WTC11 (cell line): Measurements from ENCODE around the gene APOBEC3B. TPM values are rescaled to one million over a fixed set of nuclear protein-coding genes. Genes with fewer than 3 reads are reported as not detected.
"Not testable (repeated sequence)": the region's sequence is repeated elsewhere in the genome, so short reads cannot be mapped to it uniquely, and the experiment has no call there.

Experiments used
- ATAC-seq: fragments of 200-7000 bp; cut with Tn5 transposase; 2 replicates; pipeline ENCODE4 v1.10.0; 2021; ENCODE audit warnings: mild to moderate bottlenecking, moderate library complexity
- CTCF ChIA-PET: fragments of 300-600 bp; sonication (Branson Sonifier 250); formaldehyde crosslinking; loops from one replicate; lab custom pipeline; 2021; ENCODE audit warnings: antibody characterized with exemption; lab: Charles Lee
- POLR2A ChIA-PET: fragments of 350-600 bp; sonication (Branson Sonifier 250); formaldehyde crosslinking; loops from one replicate; lab custom pipeline; 2021; ENCODE audit warnings: antibody characterized with exemption; lab: Charles Lee
- DNase-seq: peaks from one replicate; pipeline ENCODE4 v3.0.0; 2021; ENCODE audit warnings: low spot score
- H3K27ac Mint-ChIP-seq: 2 replicates; pipeline ENCODE4 v1.8.0; 2021; ENCODE audit warnings: mixed read lengths
- H3K27me3 Mint-ChIP-seq: 2 replicates; pipeline ENCODE4 v1.8.0; 2021; ENCODE audit warnings: low read depth, mild to moderate bottlenecking, moderate library complexity, mixed read lengths
- H3K36me3 Mint-ChIP-seq: 2 replicates; pipeline ENCODE4 v1.8.0; 2021; ENCODE audit warnings: mixed read lengths
- H3K4me1 Mint-ChIP-seq: 2 replicates; pipeline ENCODE4 v1.8.0; 2022; ENCODE audit warnings: mixed read lengths
- H3K4me3 Mint-ChIP-seq: 2 replicates; pipeline ENCODE4 v1.8.0; 2021; ENCODE audit warnings: mild to moderate bottlenecking, moderate library complexity, mixed read lengths
- H3K9me3 Mint-ChIP-seq: 2 replicates; pipeline ENCODE4 v1.8.0; 2021; ENCODE audit warnings: mixed read lengths
- CBFB ChIP-seq: sonication (generic); formaldehyde crosslinking; IDR thresholded peaks from 2 replicates; pipeline ENCODE4 v1.8.1; 2022; ENCODE audit warnings: mild to moderate bottlenecking, low read depth, missing genetic modification reagents
- EMX1 ChIP-seq: fragments of 250-450 bp; sonication (Bioruptor Pico); IDR thresholded peaks from 2 replicates; pipeline ENCODE4 v1.8.0; 2021; ENCODE audit warnings: mild to moderate bottlenecking
- ETV6 ChIP-seq: sonication (generic); formaldehyde crosslinking; IDR thresholded peaks from 2 replicates; pipeline ENCODE4 v1.8.1; 2022; ENCODE audit warnings: mild to moderate bottlenecking, missing genetic modification reagents
- FOXJ3 ChIP-seq: sonication (generic); formaldehyde crosslinking; IDR thresholded peaks from 2 replicates; pipeline ENCODE4 v1.9.0; 2021; ENCODE audit warnings: missing genetic modification reagents, mild to moderate bottlenecking, borderline replicate concordance
- FOXK1 ChIP-seq: sonication (generic); formaldehyde crosslinking; IDR thresholded peaks from 2 replicates; pipeline ENCODE4 v1.8.0; 2022; ENCODE audit warnings: mild to moderate bottlenecking, moderate library complexity, missing genetic modification reagents
- JUN ChIP-seq: sonication (generic); formaldehyde crosslinking; IDR thresholded peaks from 2 replicates; pipeline ENCODE4 v1.8.0; 2023; ENCODE audit warnings: mild to moderate bottlenecking, missing genetic modification reagents
- NR3C1 ChIP-seq: sonication (generic); formaldehyde crosslinking; conservative IDR thresholded peaks from 2 replicates; pipeline ENCODE4 v1.8.1; 2023; ENCODE audit warnings: low read depth, mild to moderate bottlenecking, missing genetic modification reagents
- SMAD3 ChIP-seq: sonication (generic); formaldehyde crosslinking; IDR thresholded peaks from 2 replicates; pipeline ENCODE4 v1.8.0; 2022; ENCODE audit warnings: missing genetic modification reagents, mild to moderate bottlenecking, borderline replicate concordance
- SOX15 ChIP-seq: fragments of 250-450 bp; sonication (Bioruptor Pico); IDR thresholded peaks from 2 replicates; pipeline ENCODE4 v1.9.0; 2021; ENCODE audit warnings: mild to moderate bottlenecking
- SP1 ChIP-seq: sonication (generic); formaldehyde crosslinking; conservative IDR thresholded peaks from 2 replicates; pipeline ENCODE4 v1.8.1; 2022; ENCODE audit warnings: missing genetic modification reagents
- TCF7 ChIP-seq: sonication (generic); formaldehyde crosslinking; IDR thresholded peaks from 2 replicates; pipeline ENCODE4 v1.8.0; 2022; ENCODE audit warnings: mild to moderate bottlenecking, low read depth, missing genetic modification reagents, moderate library complexity
- TP53 ChIP-seq: sonication (generic); formaldehyde crosslinking; IDR thresholded peaks from 2 replicates; pipeline ENCODE4 v1.8.1; 2023; ENCODE audit warnings: mild to moderate bottlenecking, missing genetic modification reagents
- ZBTB21 ChIP-seq: sonication (generic); formaldehyde crosslinking; IDR thresholded peaks from 2 replicates; pipeline ENCODE4 v1.8.1; 2023; ENCODE audit warnings: mild to moderate bottlenecking, missing genetic modification reagents, borderline replicate concordance
- ZNF121 ChIP-seq: sonication (generic); formaldehyde crosslinking; IDR thresholded peaks from 2 replicates; pipeline ENCODE4 v1.8.0; 2023; ENCODE audit warnings: missing genetic modification reagents
- total RNA-seq: library from RNA; stranded (reverse); gene quantifications from 3 replicates; pipeline ENCODE4 v1.2.3, GENCODE V29; 2021
- TF ChIP-seq, protein P1 (sequence below): sonication (generic); formaldehyde crosslinking; IDR thresholded peaks from 2 replicates; pipeline ENCODE4 v1.8.0; 2022; ENCODE audit warnings: mild to moderate bottlenecking, missing genetic modification reagents
- TF ChIP-seq, protein P2 (sequence below): sonication (generic); formaldehyde crosslinking; IDR thresholded peaks from 2 replicates; pipeline ENCODE4 v1.8.0; 2022; ENCODE audit warnings: mild to moderate bottlenecking, missing genetic modification reagents
- TF ChIP-seq, protein P3 (sequence below): sonication (generic); formaldehyde crosslinking; IDR thresholded peaks from 2 replicates; pipeline ENCODE4 v1.8.1; 2023; ENCODE audit warnings: mild to moderate bottlenecking, missing genetic modification reagents, moderate library complexity
- TF ChIP-seq, protein P4 (sequence below): fragments of 250-450 bp; sonication (Bioruptor Pico); IDR thresholded peaks from 2 replicates; pipeline ENCODE4 v2.1.2; 2022; ENCODE audit warnings: mild to moderate bottlenecking, moderate library complexity

APOBEC3B gene
- total RNA-seq, 1 experiment from 2014 or later = 4.0 TPM

DNA sequence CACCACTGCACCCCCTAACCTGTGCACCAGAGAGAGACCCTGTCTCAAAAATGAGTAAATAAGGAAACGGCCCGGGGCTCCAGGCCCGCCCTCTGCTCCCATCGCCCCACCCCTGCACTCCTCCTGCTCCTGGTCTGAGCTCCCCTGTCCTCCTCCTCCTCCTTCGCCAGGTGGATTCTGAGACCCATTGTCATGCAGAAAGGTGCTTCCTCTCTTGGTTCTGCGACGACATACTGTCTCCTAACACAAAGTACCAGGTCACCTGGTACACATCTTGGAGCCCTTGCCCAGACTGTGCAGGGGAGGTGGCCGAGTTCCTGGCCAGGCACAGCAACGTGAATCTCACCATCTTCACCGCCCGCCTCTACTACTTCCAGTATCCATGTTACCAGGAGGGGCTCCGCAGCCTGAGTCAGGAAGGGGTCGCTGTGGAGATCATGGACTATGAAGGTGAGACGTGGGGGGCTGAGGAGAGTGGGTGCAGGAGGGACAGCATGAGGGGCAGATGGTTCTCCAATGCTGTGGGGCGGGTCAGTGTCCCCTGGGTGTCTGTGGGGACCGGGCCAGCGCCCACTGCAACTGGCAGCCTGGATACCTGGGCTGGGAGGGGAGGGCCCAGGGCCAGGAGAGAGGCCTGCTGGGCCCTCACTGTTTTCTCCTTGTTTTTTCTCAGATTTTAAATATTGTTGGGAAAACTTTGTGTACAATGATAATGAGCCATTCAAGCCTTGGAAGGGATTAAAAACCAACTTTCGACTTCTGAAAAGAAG, 35.6 kb downstream of the APOBEC3B start (continued):
- TF ChIP-seq, protein P1, sequence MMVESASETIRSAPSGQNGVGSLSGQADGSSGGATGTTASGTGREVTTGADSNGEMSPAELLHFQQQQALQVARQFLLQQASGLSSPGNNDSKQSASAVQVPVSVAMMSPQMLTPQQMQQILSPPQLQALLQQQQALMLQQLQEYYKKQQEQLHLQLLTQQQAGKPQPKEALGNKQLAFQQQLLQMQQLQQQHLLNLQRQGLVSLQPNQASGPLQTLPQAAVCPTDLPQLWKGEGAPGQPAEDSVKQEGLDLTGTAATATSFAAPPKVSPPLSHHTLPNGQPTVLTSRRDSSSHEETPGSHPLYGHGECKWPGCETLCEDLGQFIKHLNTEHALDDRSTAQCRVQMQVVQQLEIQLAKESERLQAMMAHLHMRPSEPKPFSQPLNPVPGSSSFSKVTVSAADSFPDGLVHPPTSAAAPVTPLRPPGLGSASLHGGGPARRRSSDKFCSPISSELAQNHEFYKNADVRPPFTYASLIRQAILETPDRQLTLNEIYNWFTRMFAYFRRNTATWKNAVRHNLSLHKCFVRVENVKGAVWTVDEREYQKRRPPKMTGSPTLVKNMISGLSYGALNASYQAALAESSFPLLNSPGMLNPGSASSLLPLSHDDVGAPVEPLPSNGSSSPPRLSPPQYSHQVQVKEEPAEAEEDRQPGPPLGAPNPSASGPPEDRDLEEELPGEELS (CRISPR knock-in tag) = peak; percentile 32; the same call in 1 of the 2 replicates
- TF ChIP-seq JUN (CRISPR knock-in tag) = no peak
- TF ChIP-seq FOXK1 (CRISPR knock-in tag) = no peak
- no peak for TF ChIP-seq EMX1 (CRISPR knock-in tag)
- TF ChIP-seq SOX15 (CRISPR knock-in tag) = no peak
- TF ChIP-seq, protein P2, sequence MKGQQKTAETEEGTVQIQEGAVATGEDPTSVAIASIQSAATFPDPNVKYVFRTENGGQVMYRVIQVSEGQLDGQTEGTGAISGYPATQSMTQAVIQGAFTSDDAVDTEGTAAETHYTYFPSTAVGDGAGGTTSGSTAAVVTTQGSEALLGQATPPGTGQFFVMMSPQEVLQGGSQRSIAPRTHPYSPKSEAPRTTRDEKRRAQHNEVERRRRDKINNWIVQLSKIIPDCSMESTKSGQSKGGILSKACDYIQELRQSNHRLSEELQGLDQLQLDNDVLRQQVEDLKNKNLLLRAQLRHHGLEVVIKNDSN (CRISPR knock-in tag) = peak; percentile 74; the same call in 1 of the 2 replicates
- no peak for TF ChIP-seq NR3C1 (CRISPR knock-in tag)
- TF ChIP-seq TP53 (CRISPR knock-in tag) = peak; percentile 50; the same call in 1 of the 2 replicates
- TF ChIP-seq TCF7 = no peak
- TF ChIP-seq FOXJ3 = no peak
- no peak for TF ChIP-seq SP1
- TF ChIP-seq, protein P3, sequence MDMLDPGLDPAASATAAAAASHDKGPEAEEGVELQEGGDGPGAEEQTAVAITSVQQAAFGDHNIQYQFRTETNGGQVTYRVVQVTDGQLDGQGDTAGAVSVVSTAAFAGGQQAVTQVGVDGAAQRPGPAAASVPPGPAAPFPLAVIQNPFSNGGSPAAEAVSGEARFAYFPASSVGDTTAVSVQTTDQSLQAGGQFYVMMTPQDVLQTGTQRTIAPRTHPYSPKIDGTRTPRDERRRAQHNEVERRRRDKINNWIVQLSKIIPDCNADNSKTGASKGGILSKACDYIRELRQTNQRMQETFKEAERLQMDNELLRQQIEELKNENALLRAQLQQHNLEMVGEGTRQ (CRISPR knock-in tag) = peak; percentile 72
- TF ChIP-seq, protein P4, sequence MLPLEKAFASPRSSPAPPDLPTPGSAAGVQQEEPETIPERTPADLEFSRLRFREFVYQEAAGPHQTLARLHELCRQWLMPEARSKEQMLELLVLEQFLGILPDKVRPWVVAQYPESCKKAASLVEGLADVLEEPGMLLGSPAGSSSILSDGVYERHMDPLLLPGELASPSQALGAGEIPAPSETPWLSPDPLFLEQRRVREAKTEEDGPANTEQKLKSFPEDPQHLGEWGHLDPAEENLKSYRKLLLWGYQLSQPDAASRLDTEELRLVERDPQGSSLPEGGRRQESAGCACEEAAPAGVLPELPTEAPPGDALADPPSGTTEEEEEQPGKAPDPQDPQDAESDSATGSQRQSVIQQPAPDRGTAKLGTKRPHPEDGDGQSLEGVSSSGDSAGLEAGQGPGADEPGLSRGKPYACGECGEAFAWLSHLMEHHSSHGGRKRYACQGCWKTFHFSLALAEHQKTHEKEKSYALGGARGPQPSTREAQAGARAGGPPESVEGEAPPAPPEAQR (CRISPR knock-in tag) = no peak
- TF ChIP-seq SMAD3 (CRISPR knock-in tag) = peak; percentile 16; the same call in 1 of the 2 replicates
- peak; percentile 73; the same call in 1 of the 2 replicates for TF ChIP-seq ETV6 (CRISPR knock-in tag)
- no peak for TF ChIP-seq ZNF121 (CRISPR knock-in tag)
- TF ChIP-seq, all 79 proteins: peak for 11

DNA sequence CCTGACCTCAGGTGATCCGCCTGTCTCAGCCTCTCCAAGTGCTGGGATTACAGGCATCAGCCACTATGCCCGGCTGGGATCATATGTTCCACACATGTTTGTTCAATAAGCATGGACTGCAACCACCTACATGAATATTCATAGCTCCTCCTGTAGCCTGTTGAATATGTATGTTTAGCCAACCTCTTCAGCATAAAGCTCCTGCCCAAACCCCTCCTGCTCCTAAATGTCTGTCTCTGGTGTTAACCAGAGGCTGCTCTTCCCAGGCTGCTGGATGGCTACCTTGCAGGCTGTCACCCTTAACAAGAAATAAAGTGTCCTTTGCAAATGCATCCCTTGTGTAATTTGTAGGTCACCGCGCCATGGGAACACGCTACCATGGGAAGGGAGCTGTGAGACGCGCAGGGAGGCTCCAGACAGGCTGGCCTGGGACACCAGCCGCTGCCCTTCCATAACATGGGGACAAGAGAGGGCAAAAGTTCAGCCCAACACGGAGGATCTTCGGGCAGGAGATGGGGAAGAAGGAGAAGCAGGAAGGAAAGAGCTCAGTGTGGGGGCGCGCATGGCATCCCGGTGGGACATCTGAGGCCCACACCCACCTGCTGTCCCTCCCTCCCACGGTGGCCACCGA, 38.0 kb downstream of the APOBEC3B start:
- Mint-ChIP-seq H3K36me3 (peaks cover 12% of the 10 kb centered on the region), H3K4me3 (peak overlapping the region; percentile 81), H3K4me1 (peaks cover 61% of the 10 kb centered on the region)
- not testable (repeated sequence) for H3K9me3 Mint-ChIP-seq, H3K27me3 Mint-ChIP-seq, DNase-seq
- POLR2A ChIA-PET = interaction anchor here (0.5 to 0.6 kb wide), 2 partner anchors 28 to 94 kb away, joined by 3 to 6 read pairs; no protein-coding TSS in a partner anchor
- peak; percentile 2; the same call in 1 of the 2 replicates for ATAC-seq
- CTCF ChIA-PET = interaction anchor here (0.8 to 1.6 kb wide), 6 partner anchors 17 to 291 kb away, joined by 3 to 9 read pairs (median 6); no protein-coding TSS in a partner anchor
- TF ChIP-seq CBFB (CRISPR knock-in tag) (0 out of 2 replicates have a peak, but pooled peaks have one; percentile 75), ZBTB21 (0 out of 2 replicates have a peak, but pooled peaks have one; percentile 30)
- TF ChIP-seq, all 79 proteins: peak for 2; not testable (repeated sequence) for 77
- peak overlapping the region; percentile 99 for H3K27ac Mint-ChIP-seq
